ENCODE data around the gene SDK2. TPM values are rescaled to one million over a fixed set of nuclear protein-coding genes. Genes with fewer than 3 reads are reported as not detected.

SDK2 gene
- total RNA-seq, 2 experiments from 2014 or later: 10.5 to 11.9 TPM

- CTCF ChIA-PET: interaction anchor here (1.3 kb wide), 1 partner anchor 25 kb away, joined by 4 read pairs; no protein-coding TSS in a partner anchor
- H3K27ac Mint-ChIP-seq: no peak overlapping the region
- H3K4me3 Mint-ChIP-seq: no peak overlapping the region
- DNase-seq: no peak
- POLR2A ChIA-PET: no interaction called here
- peaks cover 4% of the 10 kb centered on the region for H3K27me3 Mint-ChIP-seq
- H3K9me3 Mint-ChIP-seq: no peaks in the 10 kb centered on the region
- no peaks in the 10 kb centered on the region for H3K36me3 Mint-ChIP-seq (ENCODE audit: low read depth)
- peaks cover 20% of the 10 kb centered on the region for H3K4me1 Mint-ChIP-seq
Observed at GRCh38 chr17:73638556-73638955, 5.7 kb downstream of the SDK2 start.

GRCh38 chr17:73637866-73638265 is 6.4 kb downstream of the SDK2 start:
- CTCF ChIA-PET: interaction anchor here (1.3 kb wide), 1 partner anchor 24 kb away, joined by 4 read pairs; no protein-coding TSS in a partner anchor
- Mint-ChIP-seq H3K27ac (no peak overlapping the region), H3K4me3 (no peak overlapping the region), H3K27me3 (peaks cover 2% of the 10 kb centered on the region), H3K36me3 (ENCODE audit: low read depth) (no peaks in the 10 kb centered on the region), H3K4me1 (peaks cover 17% of the 10 kb centered on the region), H3K9me3 (no peaks in the 10 kb centered on the region)
- POLR2A ChIA-PET: no interaction called here
- DNase-seq: no peak

GRCh38 chr17:73635101-73635817 is 9.0 kb downstream of the SDK2 start:
- peaks cover 12% of the 10 kb centered on the region for H3K4me1 Mint-ChIP-seq
- no peaks in the 10 kb centered on the region for H3K36me3 Mint-ChIP-seq (ENCODE audit: low read depth)
- DNase-seq: no peak
- H3K27me3 Mint-ChIP-seq: no peaks in the 10 kb centered on the region
- ChIA-PET CTCF (interaction anchor here (0.6 kb wide), 1 partner anchor 952 kb away, joined by 3 read pairs; no protein-coding TSS in a partner anchor), POLR2A (no interaction called here)
- H3K4me3 Mint-ChIP-seq: no peak overlapping the region
- no peaks in the 10 kb centered on the region for H3K9me3 Mint-ChIP-seq
- no peak overlapping the region for H3K27ac Mint-ChIP-seq

GRCh38 chr17:73634629-73635028 is 9.6 kb downstream of the SDK2 start:
- CTCF ChIA-PET: interaction anchor here (0.7 kb wide), 1 partner anchor 896 kb away, joined by 4 read pairs; no protein-coding TSS in a partner anchor
- no peak for DNase-seq
- H3K9me3 Mint-ChIP-seq: no peaks in the 10 kb centered on the region
- POLR2A ChIA-PET: no interaction called here
- H3K27me3 Mint-ChIP-seq: no peaks in the 10 kb centered on the region
- H3K36me3 Mint-ChIP-seq (ENCODE audit: low read depth): no peaks in the 10 kb centered on the region
- no peak overlapping the region for H3K27ac Mint-ChIP-seq
- peaks cover 12% of the 10 kb centered on the region for H3K4me1 Mint-ChIP-seq
- no peak overlapping the region for H3K4me3 Mint-ChIP-seq

- H3K36me3 Mint-ChIP-seq (ENCODE audit: low read depth): no peaks in the 10 kb centered on the region
- ChIA-PET POLR2A (no interaction called here), CTCF (interaction anchor here (0.8 to 1.8 kb wide), 3 partner anchors 9 to 52 kb away, joined by 3 to 6 read pairs (median 4); no protein-coding TSS in a partner anchor)
- DNase-seq: no peak
- H3K27me3 Mint-ChIP-seq: no peaks in the 10 kb centered on the region
- H3K4me3 Mint-ChIP-seq: no peak overlapping the region
- H3K9me3 Mint-ChIP-seq: no peaks in the 10 kb centered on the region
- no peak overlapping the region for H3K27ac Mint-ChIP-seq
- peaks cover 17% of the 10 kb centered on the region for H3K4me1 Mint-ChIP-seq
Observed at GRCh38 chr17:73633736-73634135, 10.5 kb downstream of the SDK2 start.

- Mint-ChIP-seq H3K27me3 (no peaks in the 10 kb centered on the region), H3K27ac (no peak overlapping the region), H3K4me1 (peaks cover 11% of the 10 kb centered on the region), H3K4me3 (no peak overlapping the region), H3K36me3 (ENCODE audit: low read depth) (no peaks in the 10 kb centered on the region), H3K9me3 (no peaks in the 10 kb centered on the region)
- ChIA-PET CTCF (interaction anchor here (1.4 to 1.8 kb wide), 2 partner anchors 10 to 14 kb away, joined by 4 to 6 read pairs; no protein-coding TSS in a partner anchor), POLR2A (no interaction called here)
- DNase-seq: no peak
Observed at GRCh38 chr17:73632513-73632912, 11.7 kb downstream of the SDK2 start.

- Mint-ChIP-seq H3K9me3 (no peaks in the 10 kb centered on the region), H3K4me3 (no peak overlapping the region), H3K27ac (no peak overlapping the region), H3K27me3 (no peaks in the 10 kb centered on the region), H3K4me1 (peaks cover 10% of the 10 kb centered on the region), H3K36me3 (ENCODE audit: low read depth) (no peaks in the 10 kb centered on the region)
- no peak for DNase-seq
- POLR2A ChIA-PET: interaction anchor here (0.6 kb wide), 1 partner anchor 399 kb away, joined by 8 read pairs; no protein-coding TSS in a partner anchor
- CTCF ChIA-PET: interaction anchor here (0.8 kb wide), 1 partner anchor 64 kb away, joined by 3 read pairs; no protein-coding TSS in a partner anchor
Observed at GRCh38 chr17:73630965-73631595, 13.2 kb downstream of the SDK2 start.

- POLR2A ChIA-PET: no interaction called here
- Mint-ChIP-seq H3K36me3 (ENCODE audit: low read depth) (no peaks in the 10 kb centered on the region), H3K4me1 (peaks cover 10% of the 10 kb centered on the region), H3K27me3 (no peaks in the 10 kb centered on the region), H3K4me3 (no peak overlapping the region), H3K9me3 (no peaks in the 10 kb centered on the region), H3K27ac (no peak overlapping the region)
- no peak for DNase-seq
- CTCF ChIA-PET: interaction anchor here (0.8 kb wide), 1 partner anchor 63 kb away, joined by 3 read pairs; no protein-coding TSS in a partner anchor
Observed at GRCh38 chr17:73630531-73630930, 13.7 kb downstream of the SDK2 start.

- Mint-ChIP-seq H3K27me3 (no peaks in the 10 kb centered on the region), H3K4me1 (peaks cover 10% of the 10 kb centered on the region), H3K9me3 (no peaks in the 10 kb centered on the region), H3K36me3 (ENCODE audit: low read depth) (no peaks in the 10 kb centered on the region), H3K4me3 (no peak overlapping the region), H3K27ac (no peak overlapping the region)
- no peak for DNase-seq
- CTCF ChIA-PET: interaction anchor here (1.0 to 2.2 kb wide), 5 partner anchors 13 to 197 kb away, joined by 3 to 9 read pairs (median 3); no protein-coding TSS in a partner anchor
- POLR2A ChIA-PET: no interaction called here
Observed at GRCh38 chr17:73628642-73629552, 15.3 kb downstream of the SDK2 start.

GRCh38 chr17:73625991-73626673 is 18.1 kb downstream of the SDK2 start:
- POLR2A ChIA-PET: no interaction called here
- Mint-ChIP-seq H3K4me1 (peaks cover 5% of the 10 kb centered on the region), H3K9me3 (no peaks in the 10 kb centered on the region), H3K27me3 (peaks cover 2% of the 10 kb centered on the region), H3K27ac (no peak overlapping the region), H3K4me3 (no peak overlapping the region), H3K36me3 (ENCODE audit: low read depth) (no peaks in the 10 kb centered on the region)
- CTCF ChIA-PET: no interaction called here
- DNase-seq: no peak

- Mint-ChIP-seq H3K36me3 (ENCODE audit: low read depth) (no peaks in the 10 kb centered on the region), H3K27me3 (peaks cover 7% of the 10 kb centered on the region), H3K9me3 (no peaks in the 10 kb centered on the region), H3K4me3 (no peak overlapping the region), H3K4me1 (peaks cover 5% of the 10 kb centered on the region), H3K27ac (no peak overlapping the region)
- DNase-seq: no peak
- POLR2A ChIA-PET: no interaction called here
- CTCF ChIA-PET: no interaction called here
Observed at GRCh38 chr17:73625006-73625405, 19.2 kb downstream of the SDK2 start.

GRCh38 chr17:73624496-73624988 is 19.7 kb downstream of the SDK2 start:
- peaks cover 4% of the 10 kb centered on the region for H3K4me1 Mint-ChIP-seq
- no peak overlapping the region for H3K4me3 Mint-ChIP-seq
- no peak overlapping the region for H3K27ac Mint-ChIP-seq
- POLR2A ChIA-PET: no interaction called here
- peaks cover 7% of the 10 kb centered on the region for H3K27me3 Mint-ChIP-seq
- peaks cover 1% of the 10 kb centered on the region for H3K9me3 Mint-ChIP-seq
- CTCF ChIA-PET: no interaction called here
- DNase-seq: no peak
- no peaks in the 10 kb centered on the region for H3K36me3 Mint-ChIP-seq (ENCODE audit: low read depth)
